ENCODE data around the gene ELAVL4.

Gene ELAVL4

DNA sequence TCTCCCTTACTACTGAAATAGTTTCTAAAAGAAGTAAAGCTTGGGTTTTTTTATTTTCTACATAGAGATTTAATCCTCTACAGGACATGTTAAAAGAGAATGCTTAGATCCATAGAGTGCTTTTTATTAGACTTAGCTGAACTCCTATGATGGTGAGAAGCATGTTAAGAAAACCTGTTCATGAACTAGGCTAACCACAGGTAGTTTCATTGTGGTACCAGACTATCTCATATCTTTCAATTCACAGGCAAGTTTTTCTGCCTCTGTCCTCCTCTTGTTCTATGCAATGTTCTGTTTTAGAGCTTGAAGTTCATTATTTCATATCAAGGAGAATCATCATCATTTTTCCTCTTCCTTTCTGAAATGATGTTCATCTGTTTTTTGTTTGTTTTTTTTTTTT, 65.4 kb downstream of the ELAVL4 start:
- ATAC-seq = no peak
- TF ChIP-seq, protein P1, sequence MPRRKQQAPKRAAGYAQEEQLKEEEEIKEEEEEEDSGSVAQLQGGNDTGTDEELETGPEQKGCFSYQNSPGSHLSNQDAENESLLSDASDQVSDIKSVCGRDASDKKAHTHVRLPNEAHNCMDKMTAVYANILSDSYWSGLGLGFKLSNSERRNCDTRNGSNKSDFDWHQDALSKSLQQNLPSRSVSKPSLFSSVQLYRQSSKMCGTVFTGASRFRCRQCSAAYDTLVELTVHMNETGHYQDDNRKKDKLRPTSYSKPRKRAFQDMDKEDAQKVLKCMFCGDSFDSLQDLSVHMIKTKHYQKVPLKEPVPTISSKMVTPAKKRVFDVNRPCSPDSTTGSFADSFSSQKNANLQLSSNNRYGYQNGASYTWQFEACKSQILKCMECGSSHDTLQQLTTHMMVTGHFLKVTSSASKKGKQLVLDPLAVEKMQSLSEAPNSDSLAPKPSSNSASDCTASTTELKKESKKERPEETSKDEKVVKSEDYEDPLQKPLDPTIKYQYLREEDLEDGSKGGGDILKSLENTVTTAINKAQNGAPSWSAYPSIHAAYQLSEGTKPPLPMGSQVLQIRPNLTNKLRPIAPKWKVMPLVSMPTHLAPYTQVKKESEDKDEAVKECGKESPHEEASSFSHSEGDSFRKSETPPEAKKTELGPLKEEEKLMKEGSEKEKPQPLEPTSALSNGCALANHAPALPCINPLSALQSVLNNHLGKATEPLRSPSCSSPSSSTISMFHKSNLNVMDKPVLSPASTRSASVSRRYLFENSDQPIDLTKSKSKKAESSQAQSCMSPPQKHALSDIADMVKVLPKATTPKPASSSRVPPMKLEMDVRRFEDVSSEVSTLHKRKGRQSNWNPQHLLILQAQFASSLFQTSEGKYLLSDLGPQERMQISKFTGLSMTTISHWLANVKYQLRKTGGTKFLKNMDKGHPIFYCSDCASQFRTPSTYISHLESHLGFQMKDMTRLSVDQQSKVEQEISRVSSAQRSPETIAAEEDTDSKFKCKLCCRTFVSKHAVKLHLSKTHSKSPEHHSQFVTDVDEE (CRISPR knock-in tag; IDR thresholded peaks at IDR 0.05) = no peak
- TF ChIP-seq, protein P2, sequence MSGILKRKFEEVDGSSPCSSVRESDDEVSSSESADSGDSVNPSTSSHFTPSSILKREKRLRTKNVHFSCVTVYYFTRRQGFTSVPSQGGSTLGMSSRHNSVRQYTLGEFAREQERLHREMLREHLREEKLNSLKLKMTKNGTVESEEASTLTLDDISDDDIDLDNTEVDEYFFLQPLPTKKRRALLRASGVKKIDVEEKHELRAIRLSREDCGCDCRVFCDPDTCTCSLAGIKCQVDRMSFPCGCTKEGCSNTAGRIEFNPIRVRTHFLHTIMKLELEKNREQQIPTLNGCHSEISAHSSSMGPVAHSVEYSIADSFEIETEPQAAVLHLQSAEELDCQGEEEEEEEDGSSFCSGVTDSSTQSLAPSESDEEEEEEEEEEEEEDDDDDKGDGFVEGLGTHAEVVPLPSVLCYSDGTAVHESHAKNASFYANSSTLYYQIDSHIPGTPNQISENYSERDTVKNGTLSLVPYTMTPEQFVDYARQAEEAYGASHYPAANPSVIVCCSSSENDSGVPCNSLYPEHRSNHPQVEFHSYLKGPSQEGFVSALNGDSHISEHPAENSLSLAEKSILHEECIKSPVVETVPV (CRISPR knock-in tag; IDR thresholded peaks at IDR 0.05) = no peak
- TF ChIP-seq RARB (CRISPR knock-in tag; IDR thresholded peaks at IDR 0.05) (no peak), GLIS3 (CRISPR knock-in tag; IDR thresholded peaks at IDR 0.05) (no peak)

DNA sequence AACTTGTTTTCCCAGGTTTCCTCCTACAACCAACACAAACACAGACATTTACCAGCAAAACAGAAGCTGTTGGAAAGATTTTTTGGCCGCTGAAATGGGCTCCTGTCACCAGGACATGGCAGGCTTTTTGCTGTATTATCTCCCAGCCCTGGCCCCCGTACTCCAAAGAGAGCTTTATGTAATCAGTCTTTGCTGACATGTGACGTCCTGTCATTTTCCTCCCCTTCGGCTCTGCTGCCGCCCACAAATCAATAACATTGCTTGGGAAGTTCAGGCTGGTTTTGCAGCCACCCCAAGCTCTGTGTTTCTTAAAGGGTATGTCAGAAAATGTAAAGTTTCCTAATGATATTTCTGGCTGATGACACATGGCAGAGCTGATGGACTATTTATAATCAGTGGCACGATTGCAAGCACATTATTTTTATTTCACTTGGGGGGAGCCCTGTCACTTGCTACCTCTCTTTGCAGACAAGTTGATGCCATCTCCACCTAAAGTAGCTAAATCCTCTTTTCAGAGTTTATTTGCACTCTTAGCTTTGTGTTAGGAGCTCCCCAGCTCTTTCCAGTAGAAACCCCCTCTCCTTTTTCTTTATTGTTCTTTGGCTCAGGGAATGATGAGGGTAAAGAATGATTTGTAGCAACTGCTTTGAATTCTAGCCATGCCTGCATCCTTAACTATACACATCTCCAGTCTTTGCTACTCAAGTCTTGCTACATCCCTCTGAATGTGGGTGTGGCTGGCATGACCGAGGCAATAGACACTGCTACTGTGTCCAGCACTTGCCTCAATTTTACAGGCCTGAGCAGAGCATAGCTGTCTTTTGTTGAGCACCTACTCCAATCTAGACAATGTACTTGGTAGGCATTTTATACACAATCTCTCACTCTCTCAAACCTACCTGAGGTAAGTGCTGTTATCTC, 67.3 kb downstream of the ELAVL4 start:
- TF ChIP-seq ZFP30 (CRISPR knock-in tag; IDR thresholded peaks at IDR 0.05) (no peak), SNAI2 (CRISPR knock-in tag; IDR thresholded peaks at IDR 0.05) (no peak), PPARA (CRISPR knock-in tag; IDR thresholded peaks at IDR 0.05; ENCODE audit: borderline replicate concordance) (no peak), ZNF565 (CRISPR knock-in tag; conservative IDR thresholded peaks at IDR 0.05; ENCODE audit: low read depth) (no peak), RARB (CRISPR knock-in tag; IDR thresholded peaks at IDR 0.05) (no peak), OSR1 (CRISPR knock-in tag; IDR thresholded peaks at IDR 0.05) (no peak), GLIS3 (CRISPR knock-in tag; IDR thresholded peaks at IDR 0.05) (no peak)
- ATAC-seq = no peak

DNA sequence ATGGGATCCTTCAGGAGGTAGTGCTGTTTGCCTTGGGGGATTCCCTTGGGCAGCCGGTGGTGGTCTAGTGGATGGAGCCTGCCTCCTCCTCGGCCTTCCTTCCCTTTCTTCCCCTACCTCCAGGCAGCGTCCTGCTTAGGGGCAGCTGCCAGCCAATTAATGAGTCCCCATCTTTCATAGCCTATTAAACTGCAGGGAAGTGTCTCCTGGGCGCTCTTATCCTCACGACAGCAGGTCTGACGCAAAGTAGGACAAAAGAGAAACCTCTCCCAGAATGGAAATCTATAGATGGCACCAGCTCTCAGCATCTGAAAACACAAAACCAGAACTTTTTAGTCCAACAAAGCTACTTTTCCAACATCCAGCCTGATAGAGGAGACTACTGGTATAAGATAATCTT, 69.3 kb downstream of the ELAVL4 start:
- TF ChIP-seq ARNTL (CRISPR knock-in tag; IDR thresholded peaks at IDR 0.05; ENCODE audit: borderline replicate concordance, low read depth) = no peak
- TF ChIP-seq, protein P1 (CRISPR knock-in tag; IDR thresholded peaks at IDR 0.05) = no peak
- no peak for TF ChIP-seq ISL1 (CRISPR knock-in tag; IDR thresholded peaks at IDR 0.05)
- TF ChIP-seq ZFP30 (CRISPR knock-in tag; IDR thresholded peaks at IDR 0.05) = no peak
- no peak for TF ChIP-seq TCF4 (CRISPR knock-in tag; IDR thresholded peaks at IDR 0.05; ENCODE audit: borderline replicate concordance)
- no peak for TF ChIP-seq RARB (CRISPR knock-in tag; IDR thresholded peaks at IDR 0.05)
- no peak for TF ChIP-seq SNAI2 (CRISPR knock-in tag; IDR thresholded peaks at IDR 0.05)
- TF ChIP-seq GLIS3 (CRISPR knock-in tag; IDR thresholded peaks at IDR 0.05) = no peak
- TF ChIP-seq, protein P2 (CRISPR knock-in tag; IDR thresholded peaks at IDR 0.05) = no peak
- TF ChIP-seq, protein P3, sequence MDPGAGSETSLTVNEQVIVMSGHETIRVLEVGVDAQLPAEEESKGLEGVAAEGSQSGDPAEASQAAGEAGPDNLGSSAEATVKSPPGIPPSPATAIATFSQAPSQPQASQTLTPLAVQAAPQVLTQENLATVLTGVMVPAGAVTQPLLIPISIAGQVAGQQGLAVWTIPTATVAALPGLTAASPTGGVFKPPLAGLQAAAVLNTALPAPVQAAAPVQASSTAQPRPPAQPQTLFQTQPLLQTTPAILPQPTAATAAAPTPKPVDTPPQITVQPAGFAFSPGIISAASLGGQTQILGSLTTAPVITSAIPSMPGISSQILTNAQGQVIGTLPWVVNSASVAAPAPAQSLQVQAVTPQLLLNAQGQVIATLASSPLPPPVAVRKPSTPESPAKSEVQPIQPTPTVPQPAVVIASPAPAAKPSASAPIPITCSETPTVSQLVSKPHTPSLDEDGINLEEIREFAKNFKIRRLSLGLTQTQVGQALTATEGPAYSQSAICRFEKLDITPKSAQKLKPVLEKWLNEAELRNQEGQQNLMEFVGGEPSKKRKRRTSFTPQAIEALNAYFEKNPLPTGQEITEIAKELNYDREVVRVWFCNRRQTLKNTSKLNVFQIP (CRISPR knock-in tag; IDR thresholded peaks at IDR 0.05; ENCODE audit: borderline replicate concordance, low read depth) = no peak
- TF ChIP-seq, protein P4, sequence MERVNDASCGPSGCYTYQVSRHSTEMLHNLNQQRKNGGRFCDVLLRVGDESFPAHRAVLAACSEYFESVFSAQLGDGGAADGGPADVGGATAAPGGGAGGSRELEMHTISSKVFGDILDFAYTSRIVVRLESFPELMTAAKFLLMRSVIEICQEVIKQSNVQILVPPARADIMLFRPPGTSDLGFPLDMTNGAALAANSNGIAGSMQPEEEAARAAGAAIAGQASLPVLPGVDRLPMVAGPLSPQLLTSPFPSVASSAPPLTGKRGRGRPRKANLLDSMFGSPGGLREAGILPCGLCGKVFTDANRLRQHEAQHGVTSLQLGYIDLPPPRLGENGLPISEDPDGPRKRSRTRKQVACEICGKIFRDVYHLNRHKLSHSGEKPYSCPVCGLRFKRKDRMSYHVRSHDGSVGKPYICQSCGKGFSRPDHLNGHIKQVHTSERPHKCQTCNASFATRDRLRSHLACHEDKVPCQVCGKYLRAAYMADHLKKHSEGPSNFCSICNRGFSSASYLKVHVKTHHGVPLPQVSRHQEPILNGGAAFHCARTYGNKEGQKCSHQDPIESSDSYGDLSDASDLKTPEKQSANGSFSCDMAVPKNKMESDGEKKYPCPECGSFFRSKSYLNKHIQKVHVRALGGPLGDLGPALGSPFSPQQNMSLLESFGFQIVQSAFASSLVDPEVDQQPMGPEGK (CRISPR knock-in tag; IDR thresholded peaks at IDR 0.05; ENCODE audit: borderline replicate concordance) = no peak
- TF ChIP-seq ZNF70 (CRISPR knock-in tag; IDR thresholded peaks at IDR 0.05) = no peak
- no peak for TF ChIP-seq ESRRG (CRISPR knock-in tag; IDR thresholded peaks at IDR 0.05)
- no peak for TF ChIP-seq ZNF8 (CRISPR knock-in tag; IDR thresholded peaks at IDR 0.05)
- no peak for TF ChIP-seq TOX (CRISPR knock-in tag; IDR thresholded peaks at IDR 0.05; ENCODE audit: borderline replicate concordance)
- TF ChIP-seq ZC3H10 (CRISPR knock-in tag; IDR thresholded peaks at IDR 0.05) = no peak
- TF ChIP-seq, protein P5, sequence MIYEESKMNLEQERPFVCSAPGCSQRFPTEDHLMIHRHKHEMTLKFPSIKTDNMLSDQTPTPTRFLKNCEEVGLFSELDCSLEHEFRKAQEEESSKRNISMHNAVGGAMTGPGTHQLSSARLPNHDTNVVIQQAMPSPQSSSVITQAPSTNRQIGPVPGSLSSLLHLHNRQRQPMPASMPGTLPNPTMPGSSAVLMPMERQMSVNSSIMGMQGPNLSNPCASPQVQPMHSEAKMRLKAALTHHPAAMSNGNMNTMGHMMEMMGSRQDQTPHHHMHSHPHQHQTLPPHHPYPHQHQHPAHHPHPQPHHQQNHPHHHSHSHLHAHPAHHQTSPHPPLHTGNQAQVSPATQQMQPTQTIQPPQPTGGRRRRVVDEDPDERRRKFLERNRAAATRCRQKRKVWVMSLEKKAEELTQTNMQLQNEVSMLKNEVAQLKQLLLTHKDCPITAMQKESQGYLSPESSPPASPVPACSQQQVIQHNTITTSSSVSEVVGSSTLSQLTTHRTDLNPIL (CRISPR knock-in tag; IDR thresholded peaks at IDR 0.05; ENCODE audit: low read depth) = no peak

More for the DNA sequence above, 69.3 kb downstream of the ELAVL4 start:
- ATAC-seq = no peak

Data from SK-N-SH treated with all-trans-retinoic acid at 6 μM for 48 hours (cell line).